ENCODE data around the gene FALEC.

DNA sequence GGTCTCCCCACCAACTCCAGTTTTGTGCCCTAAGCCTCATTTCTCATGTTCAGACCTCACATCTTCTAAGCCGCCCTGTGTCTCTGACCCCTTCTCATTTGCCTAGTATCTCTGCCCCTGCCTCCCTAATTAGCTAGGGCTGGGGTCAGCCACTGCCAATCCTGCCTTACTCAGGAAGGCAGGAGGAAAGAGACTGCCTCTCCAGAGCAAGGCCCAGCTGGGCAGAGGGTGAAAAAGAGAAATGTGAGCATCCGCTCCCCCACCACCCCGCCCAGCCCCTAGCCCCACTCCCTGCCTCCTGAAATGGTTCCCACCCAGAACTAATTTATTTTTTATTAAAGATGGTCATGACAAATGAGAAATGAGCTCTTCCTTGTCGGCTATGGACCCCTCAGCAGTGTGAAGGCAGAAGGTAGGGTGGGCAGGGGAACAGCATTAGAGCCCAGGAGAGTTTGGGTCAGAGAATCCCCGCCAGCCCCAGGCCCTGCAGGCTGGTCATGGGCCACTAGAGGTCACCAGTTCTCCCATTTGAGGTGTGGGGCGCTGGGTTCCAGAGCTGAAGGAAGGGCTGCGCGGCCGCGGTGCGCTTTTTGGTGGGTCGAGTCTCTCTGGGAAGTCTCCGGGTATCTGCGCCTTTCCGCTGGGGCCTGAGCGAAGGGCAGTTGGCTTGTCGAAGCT is 45.2 kb downstream of the FALEC start:
- TF ChIP-seq, protein P1, sequence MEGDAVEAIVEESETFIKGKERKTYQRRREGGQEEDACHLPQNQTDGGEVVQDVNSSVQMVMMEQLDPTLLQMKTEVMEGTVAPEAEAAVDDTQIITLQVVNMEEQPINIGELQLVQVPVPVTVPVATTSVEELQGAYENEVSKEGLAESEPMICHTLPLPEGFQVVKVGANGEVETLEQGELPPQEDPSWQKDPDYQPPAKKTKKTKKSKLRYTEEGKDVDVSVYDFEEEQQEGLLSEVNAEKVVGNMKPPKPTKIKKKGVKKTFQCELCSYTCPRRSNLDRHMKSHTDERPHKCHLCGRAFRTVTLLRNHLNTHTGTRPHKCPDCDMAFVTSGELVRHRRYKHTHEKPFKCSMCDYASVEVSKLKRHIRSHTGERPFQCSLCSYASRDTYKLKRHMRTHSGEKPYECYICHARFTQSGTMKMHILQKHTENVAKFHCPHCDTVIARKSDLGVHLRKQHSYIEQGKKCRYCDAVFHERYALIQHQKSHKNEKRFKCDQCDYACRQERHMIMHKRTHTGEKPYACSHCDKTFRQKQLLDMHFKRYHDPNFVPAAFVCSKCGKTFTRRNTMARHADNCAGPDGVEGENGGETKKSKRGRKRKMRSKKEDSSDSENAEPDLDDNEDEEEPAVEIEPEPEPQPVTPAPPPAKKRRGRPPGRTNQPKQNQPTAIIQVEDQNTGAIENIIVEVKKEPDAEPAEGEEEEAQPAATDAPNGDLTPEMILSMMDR (IDR thresholded peaks at IDR 0.05): peak; percentile 79 to 97 (median 85)
- no peak for TF ChIP-seq POLR2A (IDR thresholded peaks at IDR 0.05)
